Measurements from ENCODE around the gene RASL12.

Gene RASL12

DNA sequence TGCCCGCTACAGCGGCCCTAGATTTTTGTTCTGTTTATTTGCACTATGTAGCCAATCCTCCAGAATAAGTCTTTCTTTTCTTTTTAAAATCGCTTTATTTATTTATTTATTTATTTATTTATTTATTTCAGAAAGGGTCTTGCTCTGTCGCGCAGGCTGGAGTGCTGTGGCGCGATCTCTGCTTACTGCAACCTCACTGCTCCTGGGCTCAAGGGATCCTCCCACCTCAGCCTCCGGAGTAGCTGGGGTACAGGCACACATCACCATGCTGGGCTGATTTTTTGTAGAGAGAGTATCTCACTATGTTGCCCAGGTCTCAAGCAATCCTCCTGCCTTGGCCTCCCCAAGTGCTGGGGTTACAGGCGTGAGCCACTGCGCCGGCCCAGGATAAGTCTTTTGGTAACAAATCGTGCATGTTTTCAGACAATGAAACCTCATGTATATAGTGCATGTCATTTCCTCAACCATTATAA, 38.0 kb downstream of the RASL12 start:
- Histone ChIP-seq H3K4me3 (ENCODE audit: low read depth in 1 of 2, low read length in 1 of 2) (peak overlapping the region; percentile 90 to 98), H3K36me3 (peaks cover 21% of the 10 kb centered on the region), H3K4me1 (ENCODE audit: control insufficient read depth in 1 of 2, insufficient read depth in 1 of 2, low read depth in 1 of 2, low read length in 1 of 2) (peaks cover 20 to 25% of the 10 kb centered on the region in 2 experiments), H3K27me3 (peaks cover 32% of the 10 kb centered on the region), H3K9me3 (no peaks in the 10 kb centered on the region), H3K27ac (peak overlapping the region; percentile 81)
- TF ChIP-seq, protein P1, sequence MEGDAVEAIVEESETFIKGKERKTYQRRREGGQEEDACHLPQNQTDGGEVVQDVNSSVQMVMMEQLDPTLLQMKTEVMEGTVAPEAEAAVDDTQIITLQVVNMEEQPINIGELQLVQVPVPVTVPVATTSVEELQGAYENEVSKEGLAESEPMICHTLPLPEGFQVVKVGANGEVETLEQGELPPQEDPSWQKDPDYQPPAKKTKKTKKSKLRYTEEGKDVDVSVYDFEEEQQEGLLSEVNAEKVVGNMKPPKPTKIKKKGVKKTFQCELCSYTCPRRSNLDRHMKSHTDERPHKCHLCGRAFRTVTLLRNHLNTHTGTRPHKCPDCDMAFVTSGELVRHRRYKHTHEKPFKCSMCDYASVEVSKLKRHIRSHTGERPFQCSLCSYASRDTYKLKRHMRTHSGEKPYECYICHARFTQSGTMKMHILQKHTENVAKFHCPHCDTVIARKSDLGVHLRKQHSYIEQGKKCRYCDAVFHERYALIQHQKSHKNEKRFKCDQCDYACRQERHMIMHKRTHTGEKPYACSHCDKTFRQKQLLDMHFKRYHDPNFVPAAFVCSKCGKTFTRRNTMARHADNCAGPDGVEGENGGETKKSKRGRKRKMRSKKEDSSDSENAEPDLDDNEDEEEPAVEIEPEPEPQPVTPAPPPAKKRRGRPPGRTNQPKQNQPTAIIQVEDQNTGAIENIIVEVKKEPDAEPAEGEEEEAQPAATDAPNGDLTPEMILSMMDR (IDR thresholded peaks at IDR 0.05): no peak

- H3K4me3 ChIP-seq (ENCODE audit: low read depth in 1 of 2, low read length in 1 of 2): peak within 1 kb of the TSS; percentile 90 to 98
- H3K27ac ChIP-seq: peak within 1 kb of the TSS; percentile 81
- H3K27me3 ChIP-seq: peaks cover 32% of the 10 kb centered on the region
- no peaks in the 10 kb centered on the region for H3K9me3 ChIP-seq
- H3K4me1 ChIP-seq (ENCODE audit: control insufficient read depth in 1 of 2, insufficient read depth in 1 of 2, low read depth in 1 of 2, low read length in 1 of 2): peaks cover 20 to 25% of the 10 kb centered on the region in 2 experiments
- peaks cover 28% of the 10 kb centered on the region for H3K36me3 ChIP-seq
- TF ChIP-seq, protein P1 (IDR thresholded peaks at IDR 0.05): no peak
Observed at GRCh38 chr15:65028921-65029735, 38.7 kb downstream of the RASL12 start, which contains the start of gene MTFMT. TSS of gene MTFMT (minus strand) at chr15:65029639. CDS start at chr15:65029613, 26 bp downstream.

GRCh38 chr15:65028338-65028737, 39.5 kb downstream of the RASL12 start:
- Histone ChIP-seq H3K9me3 (no peaks in the 10 kb centered on the region), H3K36me3 (peaks cover 36% of the 10 kb centered on the region), H3K27ac (peak overlapping the region; percentile 81), H3K4me1 (ENCODE audit: control insufficient read depth in 1 of 2, insufficient read depth in 1 of 2, low read depth in 1 of 2, low read length in 1 of 2) (peaks cover 19 to 23% of the 10 kb centered on the region in 2 experiments), H3K27me3 (peaks cover 26% of the 10 kb centered on the region), H3K4me3 (ENCODE audit: low read depth in 1 of 2, low read length in 1 of 2) (peak overlapping the region; percentile 90 to 98)
- TF ChIP-seq, protein P1 (IDR thresholded peaks at IDR 0.05): no peak

- Histone ChIP-seq H3K36me3 (peaks cover 43% of the 10 kb centered on the region), H3K27ac (peak overlapping the region; percentile 81), H3K27me3 (peaks cover 19% of the 10 kb centered on the region), H3K4me3 (ENCODE audit: low read depth in 1 of 2, low read length in 1 of 2) (peak overlapping the region in 1 of 2 experiments; percentile 98), H3K9me3 (no peaks in the 10 kb centered on the region), H3K4me1 (ENCODE audit: control insufficient read depth in 1 of 2, insufficient read depth in 1 of 2, low read depth in 1 of 2, low read length in 1 of 2) (peaks cover 14 to 19% of the 10 kb centered on the region in 2 experiments)
- TF ChIP-seq, protein P1 (IDR thresholded peaks at IDR 0.05): no peak
Observed at GRCh38 chr15:65027593-65027992, 40.2 kb downstream of the RASL12 start.

GRCh38 chr15:65026756-65027155, 41.0 kb downstream of the RASL12 start:
- TF ChIP-seq, protein P1 (IDR thresholded peaks at IDR 0.05): no peak
- peaks cover 10% of the 10 kb centered on the region for H3K27me3 ChIP-seq

More at GRCh38 chr15:65026756-65027155, 41.0 kb downstream of the RASL12 start:
- H3K27ac ChIP-seq: no peak overlapping the region
- H3K9me3 ChIP-seq: no peaks in the 10 kb centered on the region
- peaks cover 50% of the 10 kb centered on the region for H3K36me3 ChIP-seq
- peaks cover 14 to 19% of the 10 kb centered on the region in 2 experiments for H3K4me1 ChIP-seq (ENCODE audit: control insufficient read depth in 1 of 2, insufficient read depth in 1 of 2, low read depth in 1 of 2, low read length in 1 of 2)
- no peak overlapping the region for H3K4me3 ChIP-seq (ENCODE audit: low read depth in 1 of 2, low read length in 1 of 2)

Measured in neutrophil (primary cell).